Measurements from ENCODE around the gene ELP2.

The ELP2 gene

DNA sequence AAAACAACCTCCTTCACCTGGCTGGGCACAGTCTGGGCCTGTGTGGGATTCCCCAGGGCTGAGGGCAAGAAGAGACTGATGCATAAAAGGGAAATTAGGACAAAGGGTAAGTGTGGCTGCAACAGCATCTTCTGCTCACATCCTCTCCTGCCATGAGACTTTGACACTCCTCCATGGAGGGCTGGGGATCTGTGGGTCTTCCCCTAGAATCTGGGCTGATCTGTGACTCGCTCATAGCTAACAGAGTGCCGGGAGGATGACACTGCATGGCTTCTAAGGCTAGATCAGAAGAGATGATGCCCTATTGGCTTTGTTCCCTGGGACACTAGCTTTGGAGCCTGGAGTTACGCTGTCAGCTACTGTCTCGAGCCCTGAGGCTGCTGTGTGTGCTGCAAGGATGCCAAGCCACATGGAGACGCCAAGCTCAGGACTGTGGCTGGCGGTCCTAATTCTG is 81.9 kb downstream of the ELP2 start:
- H2BK5ac ChIP-seq (ENCODE audit: low read depth, low read length, poor library complexity, severe bottlenecking) = no peak overlapping the region
- H3K9ac ChIP-seq (ENCODE audit: low read length) = no peak overlapping the region
- H3K14ac ChIP-seq (ENCODE audit: low read length in 2 of 2) = no peak overlapping the region
- H3K27ac ChIP-seq (ENCODE audit: low read length, poor library complexity, severe bottlenecking) = no peak overlapping the region
- H2BK12ac ChIP-seq (ENCODE audit: low read length in 2 of 2) = no peak overlapping the region
- no peak for DNase-seq
- no peak overlapping the region for H3K23ac ChIP-seq (ENCODE audit: low read length in 2 of 2)
- H3K4me2 ChIP-seq (ENCODE audit: low read length, poor library complexity, severe bottlenecking) = no peak overlapping the region
- H3K9me3 ChIP-seq (ENCODE audit: control insufficient read depth, low read length) = peaks cover 4% of the 10 kb centered on the region
- no peak overlapping the region for H3K4ac ChIP-seq (ENCODE audit: low read depth in 1 of 2, low read length in 2 of 2)
- peaks cover 7% of the 10 kb centered on the region for H3K4me1 ChIP-seq (ENCODE audit: control insufficient read depth, insufficient read depth, low read depth, low read length)
- H4K8ac ChIP-seq (ENCODE audit: low read length) = no peak overlapping the region
- WGBS = 87% methylated on average over 6 of the region's 6 CpGs
- no peak overlapping the region for H2AK5ac ChIP-seq (ENCODE audit: low read length, severe bottlenecking)
- no peak overlapping the region for H2BK120ac ChIP-seq (ENCODE audit: low read depth, low read length)
- no peak overlapping the region for H2BK15ac ChIP-seq (ENCODE audit: low read depth, poor library complexity, severe bottlenecking)
- H3K36me3 ChIP-seq (ENCODE audit: control insufficient read depth in 1 of 2, insufficient read depth in 2 of 2, low read depth in 1 of 2, low read length in 2 of 2) = peaks cover 27 to 29% of the 10 kb centered on the region in 2 experiments
- H2AFZ ChIP-seq (ENCODE audit: low read depth, low read length) = no peak overlapping the region
- H4K91ac ChIP-seq (ENCODE audit: low read length) = no peak overlapping the region
- no peak overlapping the region for H3K18ac ChIP-seq (ENCODE audit: low read depth in 1 of 2, low read length in 2 of 2)
- no peak overlapping the region for H3K4me3 ChIP-seq (ENCODE audit: insufficient read depth in 1 of 2, low read depth in 1 of 2, low read length in 2 of 2)
- no peaks in the 10 kb centered on the region for H3K27me3 ChIP-seq (ENCODE audit: control insufficient read depth in 1 of 2, insufficient read depth in 1 of 2, low read length in 2 of 2)
- peaks cover 9% of the 10 kb centered on the region for H3K79me1 ChIP-seq (replicated peaks; ENCODE audit: low read length, poor library complexity, severe bottlenecking)

DNA sequence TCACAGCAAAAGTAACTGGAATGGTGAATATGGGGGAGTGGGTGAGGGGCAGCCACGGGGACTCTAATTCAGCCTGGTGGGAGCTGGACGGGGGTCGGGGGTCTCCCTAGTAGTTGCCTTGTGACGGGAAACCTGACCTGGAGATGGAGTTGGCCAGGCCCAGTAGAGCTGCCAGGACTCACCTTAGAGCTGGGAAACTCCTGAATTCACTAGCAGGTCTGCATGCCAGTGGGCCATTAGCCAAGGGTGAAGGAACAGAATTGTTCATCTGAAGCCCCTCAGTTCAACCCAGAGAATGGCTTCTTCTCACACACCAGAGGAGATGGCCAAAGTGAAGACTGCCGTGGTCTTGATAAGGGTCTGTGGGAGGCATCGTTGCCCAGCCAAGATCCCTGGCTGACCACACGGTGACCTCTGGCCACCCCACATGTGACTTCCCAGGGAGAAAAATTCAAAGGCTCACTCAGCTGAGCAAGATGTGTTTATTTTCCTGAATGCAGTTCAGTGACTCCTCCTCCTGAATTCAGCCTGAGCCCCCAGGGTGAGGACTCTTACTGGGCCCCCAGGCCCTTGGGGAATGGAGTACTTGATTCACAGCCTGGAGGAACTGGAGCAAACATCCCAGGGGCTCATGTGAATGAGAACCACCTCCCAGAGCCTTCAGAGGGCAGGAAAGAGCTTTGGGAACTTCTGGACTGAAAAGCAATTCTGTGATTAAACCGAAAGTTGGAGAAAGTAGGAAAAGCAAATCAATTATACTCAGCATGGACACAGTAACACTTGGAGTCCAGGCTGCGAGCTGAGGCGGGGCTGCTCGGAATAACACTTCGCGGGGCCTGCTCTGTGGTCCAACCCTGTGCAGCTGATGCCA is 82.8 kb downstream of the ELP2 start:
- H3K9me3 ChIP-seq (ENCODE audit: control insufficient read depth, low read length) = peaks cover 4% of the 10 kb centered on the region
- no peak overlapping the region for H2AK5ac ChIP-seq (ENCODE audit: low read length, severe bottlenecking)
- no peak overlapping the region for H2AFZ ChIP-seq (ENCODE audit: low read depth, low read length)
- H3K27ac ChIP-seq (ENCODE audit: low read length, poor library complexity, severe bottlenecking) = no peak overlapping the region
- H3K4me1 ChIP-seq (ENCODE audit: control insufficient read depth, insufficient read depth, low read depth, low read length) = peaks cover 7% of the 10 kb centered on the region
- H3K79me1 ChIP-seq (replicated peaks; ENCODE audit: low read length, poor library complexity, severe bottlenecking) = peaks cover 7% of the 10 kb centered on the region
- H3K23ac ChIP-seq (ENCODE audit: low read length in 2 of 2) = no peak overlapping the region
- peak; percentile 3 for DNase-seq
- H3K27me3 ChIP-seq (ENCODE audit: control insufficient read depth in 1 of 2, insufficient read depth in 1 of 2, low read length in 2 of 2) = no peaks in the 10 kb centered on the region
- no peak overlapping the region for H2BK120ac ChIP-seq (ENCODE audit: low read depth, low read length)
- no peak overlapping the region for H2BK15ac ChIP-seq (ENCODE audit: low read depth, poor library complexity, severe bottlenecking)
- no peak overlapping the region for H3K18ac ChIP-seq (ENCODE audit: low read depth in 1 of 2, low read length in 2 of 2)
- H3K9ac ChIP-seq (ENCODE audit: low read length) = peak overlapping the region; percentile 59
- peak overlapping the region; percentile 25 for H3K4me2 ChIP-seq (ENCODE audit: low read length, poor library complexity, severe bottlenecking)
- H2BK5ac ChIP-seq (ENCODE audit: low read depth, low read length, poor library complexity, severe bottlenecking) = no peak overlapping the region
- H4K91ac ChIP-seq (ENCODE audit: low read length) = no peak overlapping the region
- no peak overlapping the region for H3K14ac ChIP-seq (ENCODE audit: low read length in 2 of 2)
- no peak overlapping the region for H2BK12ac ChIP-seq (ENCODE audit: low read length in 2 of 2)
- 87% methylated on average over 13 of the region's 13 CpGs for WGBS
- H4K8ac ChIP-seq (ENCODE audit: low read length) = no peak overlapping the region
- H3K36me3 ChIP-seq (ENCODE audit: control insufficient read depth in 1 of 2, insufficient read depth in 2 of 2, low read depth in 1 of 2, low read length in 2 of 2) = peaks cover 24 to 29% of the 10 kb centered on the region in 2 experiments
- H3K4me3 ChIP-seq (ENCODE audit: insufficient read depth in 1 of 2, low read depth in 1 of 2, low read length in 2 of 2) = peak overlapping the region in 1 of 2 experiments; percentile 38
- no peak overlapping the region for H3K4ac ChIP-seq (ENCODE audit: low read depth in 1 of 2, low read length in 2 of 2)

DNA sequence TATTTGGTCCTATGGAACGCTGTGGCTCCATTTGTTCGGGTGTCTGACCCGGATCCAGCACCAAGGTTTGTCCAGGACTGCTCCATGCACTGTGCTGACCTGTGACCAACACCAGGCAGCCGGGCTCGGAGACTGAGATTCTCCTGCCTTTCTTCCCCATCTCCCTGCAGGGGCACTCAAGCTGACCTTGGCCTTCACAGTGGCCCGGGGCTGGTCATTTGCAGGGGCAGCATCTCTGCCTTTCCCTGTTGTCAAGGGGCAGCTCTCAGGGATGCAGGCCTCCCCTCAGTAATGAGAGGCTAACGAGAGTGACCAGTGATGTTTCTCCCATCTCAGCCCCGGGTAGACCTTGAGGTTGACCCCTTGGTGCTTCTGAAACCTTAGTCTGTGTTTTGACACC is 85.1 kb downstream of the ELP2 start:
- Histone ChIP-seq H3K4me2 (ENCODE audit: low read length, poor library complexity, severe bottlenecking) (no peak overlapping the region), H2BK12ac (ENCODE audit: low read length in 2 of 2) (no peak overlapping the region), H3K14ac (ENCODE audit: low read length in 2 of 2) (peak overlapping the region in 1 of 2 experiments; percentile 44), H3K4ac (ENCODE audit: low read depth in 1 of 2, low read length in 2 of 2) (no peak overlapping the region), H2AK5ac (ENCODE audit: low read length, severe bottlenecking) (no peak overlapping the region), H4K8ac (ENCODE audit: low read length) (no peak overlapping the region), H3K4me1 (ENCODE audit: control insufficient read depth, insufficient read depth, low read depth, low read length) (peaks cover 7% of the 10 kb centered on the region), H4K91ac (ENCODE audit: low read length) (no peak overlapping the region), H2BK5ac (ENCODE audit: low read depth, low read length, poor library complexity, severe bottlenecking) (no peak overlapping the region), H2BK15ac (ENCODE audit: low read depth, poor library complexity, severe bottlenecking) (no peak overlapping the region), H2AFZ (ENCODE audit: low read depth, low read length) (no peak overlapping the region), H3K36me3 (ENCODE audit: control insufficient read depth in 1 of 2, insufficient read depth in 2 of 2, low read depth in 1 of 2, low read length in 2 of 2) (peaks cover 25 to 35% of the 10 kb centered on the region in 2 experiments), H2BK120ac (ENCODE audit: low read depth, low read length) (no peak overlapping the region), H3K23ac (ENCODE audit: low read length in 2 of 2) (no peak overlapping the region), H3K4me3 (ENCODE audit: insufficient read depth in 1 of 2, low read depth in 1 of 2, low read length in 2 of 2) (no peak overlapping the region), H3K79me1 (replicated peaks; ENCODE audit: low read length, poor library complexity, severe bottlenecking) (peaks cover 4% of the 10 kb centered on the region), H3K9ac (ENCODE audit: low read length) (no peak overlapping the region), H3K27ac (ENCODE audit: low read length, poor library complexity, severe bottlenecking) (no peak overlapping the region), H3K27me3 (ENCODE audit: control insufficient read depth in 1 of 2, insufficient read depth in 1 of 2, low read length in 2 of 2) (no peaks in the 10 kb centered on the region), H3K18ac (ENCODE audit: low read depth in 1 of 2, low read length in 2 of 2) (no peak overlapping the region), H3K9me3 (ENCODE audit: control insufficient read depth, low read length) (no peaks in the 10 kb centered on the region)
- no peak for DNase-seq
- WGBS = 89% methylated on average over 8 of the region's 8 CpGs

DNA sequence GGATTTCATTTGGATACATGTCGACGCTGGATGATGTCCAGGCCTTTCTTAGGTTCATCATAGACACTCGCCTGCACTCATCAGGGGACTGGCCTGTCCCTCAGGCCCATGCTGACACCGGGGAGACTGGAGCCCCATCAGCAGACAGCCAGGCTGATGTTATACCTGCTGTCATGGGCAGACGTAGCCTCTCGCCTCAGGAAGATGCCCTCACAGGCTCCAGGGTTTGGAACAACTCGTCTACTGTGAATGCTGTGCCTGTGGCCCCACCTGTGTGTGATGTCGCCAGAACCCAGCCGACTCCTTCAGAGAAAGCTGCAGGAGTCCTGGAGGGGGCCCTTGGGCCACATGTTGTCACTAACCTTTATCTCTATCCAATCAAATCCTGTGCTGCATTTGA is 85.9 kb downstream of the ELP2 start:
- Histone ChIP-seq H3K4ac (ENCODE audit: low read depth in 1 of 2, low read length in 2 of 2) (no peak overlapping the region), H4K91ac (ENCODE audit: low read length) (no peak overlapping the region), H3K14ac (ENCODE audit: low read length in 2 of 2) (no peak overlapping the region), H2BK5ac (ENCODE audit: low read depth, low read length, poor library complexity, severe bottlenecking) (no peak overlapping the region), H3K4me3 (ENCODE audit: insufficient read depth in 1 of 2, low read depth in 1 of 2, low read length in 2 of 2) (no peak overlapping the region), H3K79me1 (replicated peaks; ENCODE audit: low read length, poor library complexity, severe bottlenecking) (peaks cover 2% of the 10 kb centered on the region), H4K8ac (ENCODE audit: low read length) (no peak overlapping the region), H3K18ac (ENCODE audit: low read depth in 1 of 2, low read length in 2 of 2) (no peak overlapping the region), H2BK12ac (ENCODE audit: low read length in 2 of 2) (no peak overlapping the region), H3K27ac (ENCODE audit: low read length, poor library complexity, severe bottlenecking) (no peak overlapping the region), H2BK15ac (ENCODE audit: low read depth, poor library complexity, severe bottlenecking) (no peak overlapping the region), H3K23ac (ENCODE audit: low read length in 2 of 2) (no peak overlapping the region), H3K27me3 (ENCODE audit: control insufficient read depth in 1 of 2, insufficient read depth in 1 of 2, low read length in 2 of 2) (no peaks in the 10 kb centered on the region), H2AK5ac (ENCODE audit: low read length, severe bottlenecking) (no peak overlapping the region), H3K9ac (ENCODE audit: low read length) (no peak overlapping the region), H3K4me1 (ENCODE audit: control insufficient read depth, insufficient read depth, low read depth, low read length) (peaks cover 7% of the 10 kb centered on the region), H3K9me3 (ENCODE audit: control insufficient read depth, low read length) (no peaks in the 10 kb centered on the region), H2AFZ (ENCODE audit: low read depth, low read length) (no peak overlapping the region), H2BK120ac (ENCODE audit: low read depth, low read length) (no peak overlapping the region), H3K4me2 (ENCODE audit: low read length, poor library complexity, severe bottlenecking) (no peak overlapping the region), H3K36me3 (ENCODE audit: control insufficient read depth in 1 of 2, insufficient read depth in 2 of 2, low read depth in 1 of 2, low read length in 2 of 2) (peaks cover 29 to 36% of the 10 kb centered on the region in 2 experiments)
- WGBS = 79% methylated on average over 9 of the region's 9 CpGs
- no peak for DNase-seq
